GM19328 (cell line): ENCODE data around the gene ABI2.

ENCODE experiments used
- ATAC-seq: cut with Tn5 transposase; IDR thresholded peaks from one replicate; pipeline ENCODE4 v1.9.1; 2021; ENCODE audit warnings: mild to moderate bottlenecking, moderate library complexity; ENCODE audit not compliant: unreplicated experiment

Gene ABI2

GRCh38 chr2:203470371-203470770, 142.2 kb downstream of the ABI2 start:
- ATAC-seq = no peak

GRCh38 chr2:203471323-203471722, 143.1 kb downstream of the ABI2 start:
- ATAC-seq = no peak

GRCh38 chr2:203476881-203477280, 148.7 kb downstream of the ABI2 start:
- no peak for ATAC-seq

GRCh38 chr2:203480623-203481022, 152.4 kb downstream of the ABI2 start:
- ATAC-seq = no peak

GRCh38 chr2:203484266-203485112, 156.3 kb downstream of the ABI2 start:
- no peak for ATAC-seq

- no peak for ATAC-seq
Observed at GRCh38 chr2:203489531-203489930, 161.3 kb downstream of the ABI2 start.

GRCh38 chr2:203490391-203490790, 162.2 kb downstream of the ABI2 start:
- ATAC-seq = no peak

- ATAC-seq = no peak
Observed at GRCh38 chr2:203492965-203493364, 164.8 kb downstream of the ABI2 start.
